IMR-90 (cell line): ENCODE results near the gene LRPPRC. TPM values are rescaled to one million over a fixed set of nuclear protein-coding genes. Genes with fewer than 3 reads are reported as not detected.

Experiments used
- ATAC-seq: fragments of 200-7000 bp; cut with Tn5 transposase; 2 replicates; pipeline ENCODE4 v1.9.1; 2020; ENCODE audit warnings: low read depth, mild to moderate bottlenecking, moderate library complexity
- BruUV-seq: library from RNA; stranded (reverse); fragments of 400-500 nt; replicated peaks from 2 replicates; lab custom pipeline; 2021; lab: Mats Ljungman, UMichigan
- CTCF ChIA-PET: fragments of 300-600 bp; formaldehyde crosslinking; extraction: SDS; loops from one replicate; lab custom pipeline; 2021; ENCODE audit warnings: antibody characterized with exemption; lab: Yijun Ruan, JAX
- POLR2A ChIA-PET: fragments of 300-600 bp; sonication (Branson Sonifier 250); formaldehyde crosslinking; loops from one replicate; lab custom pipeline; 2022; ENCODE audit warnings: antibody characterized with exemption; ENCODE audit not compliant: unreplicated experiment; lab: Charles Lee
- DNase-seq: peaks from one replicate; pipeline ENCODE4 v3.0.0; 2013
- H2AFZ ChIP-seq: replicated peaks from 2 replicates; pipeline ENCODE3; 2013; ENCODE audit warnings: low read length, mild to moderate bottlenecking; ENCODE audit not compliant: poor library complexity
- H2AK5ac ChIP-seq: 2 replicates; pipeline ENCODE4 v1.6.1; 2013; ENCODE audit warnings: low read depth, low read length, inconsistent platforms
- H2AK9ac ChIP-seq: replicated peaks from 2 replicates; pipeline ENCODE3; 2013; ENCODE audit warnings: mild to moderate bottlenecking, low read depth, low read length, moderate library complexity; ENCODE audit not compliant: poor library complexity
- H2BK120ac ChIP-seq: 2 replicates; pipeline ENCODE4 v1.6.1; 2013; ENCODE audit warnings: low read depth, low read length, inconsistent platforms
- H2BK15ac ChIP-seq: 3 replicates; pipeline ENCODE4 v1.6.1; 2013; ENCODE audit warnings: low read depth, low read length, inconsistent platforms
- H2BK20ac ChIP-seq: 2 replicates; pipeline ENCODE4 v1.6.1; 2013; ENCODE audit warnings: low read depth, mild to moderate bottlenecking, inconsistent platforms, low read length, moderate library complexity
- H2BK5ac ChIP-seq: 2 replicates; pipeline ENCODE4 v1.6.1; 2013; ENCODE audit warnings: mild to moderate bottlenecking, low read depth, low read length, inconsistent platforms; ENCODE audit not compliant: poor library complexity, severe bottlenecking
- H3K14ac ChIP-seq: replicated peaks from 2 replicates; pipeline ENCODE4 v1.6.1; 2013; ENCODE audit warnings: low read depth, low read length, inconsistent platforms
- H3K18ac ChIP-seq: 2 replicates; pipeline ENCODE4 v1.6.1; 2013; ENCODE audit warnings: low read depth, low read length, control low read depth
- H3K23ac ChIP-seq: 2 replicates; pipeline ENCODE4 v1.6.1; 2013; ENCODE audit warnings: low read depth, low read length, inconsistent platforms
- H3K27ac ChIP-seq: 2 replicates; pipeline ENCODE4 v1.5.1; 2013; ENCODE audit warnings: mild to moderate bottlenecking, control low read depth, low read length; ENCODE audit not compliant: insufficient read depth
- H3K27me3 ChIP-seq: 2 replicates; pipeline ENCODE4 v1.6.1; 2013; ENCODE audit warnings: low read length; ENCODE audit not compliant: control insufficient read depth, insufficient read depth
- H3K36me3 ChIP-seq: 2 replicates; pipeline ENCODE4 v1.6.1; 2013; ENCODE audit warnings: low read length, mixed read lengths; ENCODE audit not compliant: control insufficient read depth, insufficient read depth
- H3K4ac ChIP-seq: 2 replicates; pipeline ENCODE4 v1.6.1; 2013; ENCODE audit warnings: low read depth, low read length, inconsistent platforms
- H3K4me1 ChIP-seq: 2 replicates; pipeline ENCODE4 v1.6.1; 2013; ENCODE audit warnings: low read length, mixed read lengths; ENCODE audit not compliant: control insufficient read depth, insufficient read depth
- H3K4me2 ChIP-seq: 2 replicates; pipeline ENCODE4 v1.6.1; 2013; ENCODE audit warnings: low read depth, mild to moderate bottlenecking, control low read depth, low read length, moderate library complexity
- H3K4me3 ChIP-seq: 2 replicates; pipeline ENCODE4 v1.5.1; 2013; ENCODE audit warnings: low read depth, mild to moderate bottlenecking, control low read depth, low read length, moderate library complexity; ENCODE audit not compliant: insufficient read depth
- H3K56ac ChIP-seq: 2 replicates; pipeline ENCODE4 v1.6.1; 2013; ENCODE audit warnings: low read length, inconsistent platforms; ENCODE audit not compliant: insufficient read depth; ENCODE audit errors: extremely low read depth
- H3K79me1 ChIP-seq, 2 experiments: 2 replicates each; pipeline ENCODE4 v1.6.1; 2013; ENCODE audit warnings: low read length in 2 of 2, inconsistent platforms in 1 of 2, low read depth in 1 of 2
- H3K9ac ChIP-seq: 2 replicates; pipeline ENCODE4 v1.6.1; 2013; ENCODE audit warnings: low read depth, low read length, control low read depth
- H3K9me1 ChIP-seq: 2 replicates; pipeline ENCODE4 v1.6.1; 2013; ENCODE audit warnings: low read length, inconsistent platforms; ENCODE audit not compliant: insufficient read depth
- H3K9me3 ChIP-seq: 2 replicates; pipeline ENCODE4 v1.6.1; 2013; ENCODE audit warnings: low read length; ENCODE audit not compliant: control insufficient read depth, insufficient read depth
- H4K20me1 ChIP-seq: 2 replicates; pipeline ENCODE4 v1.6.1; 2013; ENCODE audit warnings: low read length, inconsistent platforms; ENCODE audit not compliant: insufficient read depth
- H4K5ac ChIP-seq: 2 replicates; pipeline ENCODE4 v1.6.1; 2013; ENCODE audit warnings: mild to moderate bottlenecking, low read depth, low read length, control low read depth
- H4K8ac ChIP-seq, 2 experiments: 2 replicates each; pipeline ENCODE4 v1.6.1; 2013; ENCODE audit warnings: low read depth in 2 of 2, low read length in 2 of 2, control low read depth in 1 of 2, inconsistent platforms in 1 of 2
- H4K91ac ChIP-seq: 2 replicates; pipeline ENCODE4 v1.6.1; 2013; ENCODE audit warnings: low read depth, low read length, inconsistent platforms; ENCODE audit not compliant: insufficient read depth
- BHLHE40 ChIP-seq: fragments of 150-350 bp; IDR thresholded peaks from 2 replicates; pipeline ENCODE4 v1.6.1; 2016; ENCODE audit warnings: mild to moderate bottlenecking, low read depth, low read length
- CHD1 ChIP-seq: IDR thresholded peaks from 2 replicates; pipeline ENCODE4 v1.6.1; 2012; ENCODE audit warnings: low read depth, low read length, improper control_type of control experiment
- MXI1 ChIP-seq: IDR thresholded peaks from 2 replicates; pipeline ENCODE4 v1.6.1; 2012; ENCODE audit warnings: low read depth, mild to moderate bottlenecking, low read length, moderate library complexity, borderline replicate concordance
- WGBS, 2 experiments: methylation state at CpG; one replicate each; pipeline versions ENCODE4 v1.1.5 to v1.1.7; 2013; ENCODE audit warnings: missing lambda C conversion rate in 2 of 2; ENCODE audit not compliant: insufficient read length in 1 of 2; ENCODE audit errors: extremely low coverage in 2 of 2; 5-methylcytosine and 5-hydroxymethylcytosine counted together
- dilution Hi-C: fragments of 300-500 bp; cut with HindIII; formaldehyde crosslinking; loops from one replicate; pipeline ENCODE4 v1.14.3; 2018; ENCODE audit warnings: low sequenced_read_pairs; ENCODE audit not compliant: unreplicated experiment
- in situ Hi-C: fragments of 300-500 bp; cut with MboI; formaldehyde crosslinking; loops from 3 replicates; pipeline ENCODE4 v1.14.3; 2019; ENCODE audit warnings: low sequenced_read_pairs, inconsistent platforms, mixed read lengths
- intact Hi-C: fragments of 100-400 bp; cut with micrococcal nuclease; formaldehyde crosslinking; loops from 2 replicates; pipeline ENCODE4 v1.10.0; 2022
- polyA plus RNA-seq, 3 experiments: library from polyadenylated mRNA; depleted of rRNA; stranded (reverse); fragments of >200 nt; gene quantifications; 2 replicates each; pipeline ENCODE4 v1.2.3, GENCODE V29; 2012; ENCODE audit warnings: low replicate concordance in 1 of 3
- total RNA-seq: library from RNA; depleted of rRNA; stranded (reverse); fragments of >200 nt; gene quantifications from 2 replicates; pipeline ENCODE4 v1.2.3, GENCODE V29; 2012
- TF ChIP-seq, protein P1 (sequence below): fragments of 150-350 bp; IDR thresholded peaks from 2 replicates; pipeline ENCODE4 v1.6.1; 2016; ENCODE audit warnings: low read depth, mild to moderate bottlenecking, low read length, moderate library complexity, borderline replicate concordance

Gene LRPPRC
- total and polyA plus RNA-seq, 2 of the 4 experiments (the other 2 are of a cell fraction) = 30.4 to 36.0 TPM

DNA sequence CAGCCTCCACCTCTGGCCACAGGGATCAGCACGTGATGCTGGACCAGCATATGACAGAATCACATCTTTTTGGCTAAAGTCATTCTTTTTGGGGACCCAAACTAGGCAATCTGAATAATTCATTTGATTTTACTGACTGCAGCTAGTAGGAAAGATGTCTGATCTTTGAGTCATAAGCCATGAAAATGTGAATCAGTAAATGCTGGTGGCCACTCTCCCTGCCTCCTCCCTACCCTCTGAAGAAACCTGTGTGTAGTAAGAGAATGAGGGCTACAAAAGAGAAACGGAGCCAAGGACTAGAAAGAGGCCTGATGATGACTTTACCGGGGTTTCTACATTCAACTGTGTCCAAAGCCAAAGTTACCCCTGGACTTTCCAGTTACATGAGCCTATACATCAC lies 10.1 kb upstream of the LRPPRC start:
- no peak overlapping the region for H3K4me3 ChIP-seq
- H3K9ac ChIP-seq = no peak overlapping the region
- H2AFZ ChIP-seq = no peak overlapping the region
- POLR2A ChIA-PET = no interaction called here
- peaks cover 11% of the 10 kb centered on the region for H3K27me3 ChIP-seq
- H3K36me3 ChIP-seq = no peaks in the 10 kb centered on the region
- H3K4me2 ChIP-seq = no peak overlapping the region
- H2BK120ac ChIP-seq = no peak overlapping the region
- dilution Hi-C loops (no loop called here), in situ Hi-C loops (no loop called here), intact Hi-C loops (no loop called here)
- no peaks in the 10 kb centered on the region for H3K9me3 ChIP-seq
- H3K14ac ChIP-seq = no peak overlapping the region
- H3K23ac ChIP-seq = no peak overlapping the region
- no peak overlapping the region for H4K5ac ChIP-seq
- H3K18ac ChIP-seq = no peak overlapping the region
- no TSS peak for BruUV-seq
- H3K9me1 ChIP-seq = no peaks in the 10 kb centered on the region
- H4K20me1 ChIP-seq = no peaks in the 10 kb centered on the region
- H3K56ac ChIP-seq = no peak overlapping the region
- no peak overlapping the region for H2AK5ac ChIP-seq
- CTCF ChIA-PET = no interaction called here
- H2BK5ac ChIP-seq = no peak overlapping the region
- H3K4ac ChIP-seq = no peak overlapping the region
- 60% methylated on average over 1 of the region's 3 CpGs; no CpG with 5 or more reads in 1 of the 2 experiments for WGBS, 2 experiments
- no peak overlapping the region for H4K8ac ChIP-seq
- H2BK20ac ChIP-seq = no peak overlapping the region
- ATAC-seq (peak; percentile 42; the same call in 1 of the 2 replicates), DNase-seq (peak; percentile 34)
- no peaks in the 10 kb centered on the region for H3K79me1 ChIP-seq
- no peaks in the 10 kb centered on the region for H3K4me1 ChIP-seq
- no peak for TF ChIP-seq BHLHE40
- no peak for TF ChIP-seq CHD1
- TF ChIP-seq, protein P1, sequence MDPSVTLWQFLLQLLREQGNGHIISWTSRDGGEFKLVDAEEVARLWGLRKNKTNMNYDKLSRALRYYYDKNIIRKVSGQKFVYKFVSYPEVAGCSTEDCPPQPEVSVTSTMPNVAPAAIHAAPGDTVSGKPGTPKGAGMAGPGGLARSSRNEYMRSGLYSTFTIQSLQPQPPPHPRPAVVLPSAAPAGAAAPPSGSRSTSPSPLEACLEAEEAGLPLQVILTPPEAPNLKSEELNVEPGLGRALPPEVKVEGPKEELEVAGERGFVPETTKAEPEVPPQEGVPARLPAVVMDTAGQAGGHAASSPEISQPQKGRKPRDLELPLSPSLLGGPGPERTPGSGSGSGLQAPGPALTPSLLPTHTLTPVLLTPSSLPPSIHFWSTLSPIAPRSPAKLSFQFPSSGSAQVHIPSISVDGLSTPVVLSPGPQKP = no peak
- TF ChIP-seq MXI1 = no peak
- no peak overlapping the region for H2BK15ac ChIP-seq
- H2AK9ac ChIP-seq = no peak overlapping the region
- no peak overlapping the region for H3K27ac ChIP-seq
- no peak overlapping the region for H4K91ac ChIP-seq
